ENCODE measurements around the gene WSCD2.
A peak's percentile ranks its signal among the peaks of the same experiment; 100 is the strongest.

WSCD2 gene

DNA sequence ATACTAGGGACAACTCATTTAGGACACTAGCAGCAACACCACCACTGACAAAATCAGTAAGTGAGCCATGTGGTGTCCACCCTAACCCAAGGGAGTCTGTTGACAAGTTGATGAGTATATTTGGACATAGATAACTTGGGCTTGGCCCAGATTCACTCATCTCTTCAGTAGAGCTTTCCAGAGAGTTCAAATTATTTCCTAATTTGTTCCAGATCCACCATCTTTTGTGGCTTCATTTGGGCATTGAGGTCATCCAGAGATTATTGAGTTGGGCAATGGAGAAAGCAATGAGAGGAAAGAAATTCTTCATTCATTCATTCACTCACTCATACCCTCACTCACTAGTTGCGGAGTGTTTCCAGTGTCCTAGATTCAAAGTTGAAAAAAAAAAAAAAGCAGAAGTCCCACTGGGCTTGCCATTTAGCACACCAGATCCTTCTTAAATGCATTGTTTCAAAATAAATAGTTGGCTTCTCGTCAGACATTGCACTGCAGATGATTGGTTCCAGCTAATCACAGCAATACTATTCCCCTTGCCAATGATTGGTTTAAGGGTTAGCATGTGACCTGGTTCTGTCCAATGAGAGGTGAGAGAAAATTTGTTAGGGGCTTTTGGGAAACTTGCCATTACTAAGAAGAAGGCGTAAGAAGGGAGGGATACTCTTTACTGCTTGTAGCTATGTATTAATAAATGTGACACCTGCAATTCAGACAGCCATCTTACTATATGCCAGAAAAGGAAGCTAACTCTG is 31.8 kb upstream of the WSCD2 start:
- H3K4me3 ChIP-seq (replicated peaks; ENCODE audit: insufficient read depth, low read length), result no peak overlapping the region
- H3K27me3 ChIP-seq (ENCODE audit: insufficient read depth, poor library complexity, severe bottlenecking), result peaks cover 2% of the 10 kb centered on the region
- TF ChIP-seq SPI1 (IDR thresholded peaks at IDR 0.05; ENCODE audit: borderline replicate concordance, low read depth) (0 out of 2 replicates have a peak, but pooled peaks have one; percentile 26), CTCF (IDR thresholded peaks at IDR 0.05; ENCODE audit: insufficient read depth, low read length) (no peak), GABPA (IDR thresholded peaks at IDR 0.05; ENCODE audit: low read depth) (no peak), POLR2AphosphoS5 (IDR thresholded peaks at IDR 0.05; ENCODE audit: low read depth) (no peak)
- TF ChIP-seq, protein P1, sequence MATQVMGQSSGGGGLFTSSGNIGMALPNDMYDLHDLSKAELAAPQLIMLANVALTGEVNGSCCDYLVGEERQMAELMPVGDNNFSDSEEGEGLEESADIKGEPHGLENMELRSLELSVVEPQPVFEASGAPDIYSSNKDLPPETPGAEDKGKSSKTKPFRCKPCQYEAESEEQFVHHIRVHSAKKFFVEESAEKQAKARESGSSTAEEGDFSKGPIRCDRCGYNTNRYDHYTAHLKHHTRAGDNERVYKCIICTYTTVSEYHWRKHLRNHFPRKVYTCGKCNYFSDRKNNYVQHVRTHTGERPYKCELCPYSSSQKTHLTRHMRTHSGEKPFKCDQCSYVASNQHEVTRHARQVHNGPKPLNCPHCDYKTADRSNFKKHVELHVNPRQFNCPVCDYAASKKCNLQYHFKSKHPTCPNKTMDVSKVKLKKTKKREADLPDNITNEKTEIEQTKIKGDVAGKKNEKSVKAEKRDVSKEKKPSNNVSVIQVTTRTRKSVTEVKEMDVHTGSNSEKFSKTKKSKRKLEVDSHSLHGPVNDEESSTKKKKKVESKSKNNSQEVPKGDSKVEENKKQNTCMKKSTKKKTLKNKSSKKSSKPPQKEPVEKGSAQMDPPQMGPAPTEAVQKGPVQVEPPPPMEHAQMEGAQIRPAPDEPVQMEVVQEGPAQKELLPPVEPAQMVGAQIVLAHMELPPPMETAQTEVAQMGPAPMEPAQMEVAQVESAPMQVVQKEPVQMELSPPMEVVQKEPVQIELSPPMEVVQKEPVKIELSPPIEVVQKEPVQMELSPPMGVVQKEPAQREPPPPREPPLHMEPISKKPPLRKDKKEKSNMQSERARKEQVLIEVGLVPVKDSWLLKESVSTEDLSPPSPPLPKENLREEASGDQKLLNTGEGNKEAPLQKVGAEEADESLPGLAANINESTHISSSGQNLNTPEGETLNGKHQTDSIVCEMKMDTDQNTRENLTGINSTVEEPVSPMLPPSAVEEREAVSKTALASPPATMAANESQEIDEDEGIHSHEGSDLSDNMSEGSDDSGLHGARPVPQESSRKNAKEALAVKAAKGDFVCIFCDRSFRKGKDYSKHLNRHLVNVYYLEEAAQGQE (IDR thresholded peaks at IDR 0.05; ENCODE audit: insufficient replicate concordance, low read depth), result no peak
- DNase-seq (ENCODE audit: low read depth in 1 of 2, low spot score in 1 of 2), result no peak
- H3K27ac ChIP-seq (replicated peaks), result no peak overlapping the region

DNA sequence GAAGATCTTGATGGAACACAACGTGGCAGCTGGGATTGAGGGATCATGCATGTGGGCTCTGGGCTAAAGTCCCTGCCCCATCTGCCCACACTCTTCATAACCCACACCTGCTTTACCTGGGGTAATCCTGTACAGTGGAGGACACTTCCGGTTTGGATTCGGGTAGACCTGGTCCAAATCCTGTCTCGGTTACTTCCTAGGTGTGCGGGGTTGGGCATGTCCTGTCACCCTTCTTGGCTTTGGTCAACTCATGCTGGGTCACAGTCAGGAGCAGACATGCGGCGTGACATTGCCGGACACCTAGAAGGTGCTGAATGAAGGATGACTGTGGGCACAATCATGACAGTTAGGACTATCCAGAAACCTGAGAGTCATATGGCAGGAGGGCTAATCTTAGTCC is 30.7 kb upstream of the WSCD2 start:
- Histone ChIP-seq H3K4me3 (replicated peaks; ENCODE audit: insufficient read depth, low read length) (no peak overlapping the region), H3K27ac (replicated peaks) (no peak overlapping the region), H3K27me3 (ENCODE audit: insufficient read depth, poor library complexity, severe bottlenecking) (peaks cover 2% of the 10 kb centered on the region)
- TF ChIP-seq, protein P1 (IDR thresholded peaks at IDR 0.05; ENCODE audit: insufficient replicate concordance, low read depth), result no peak
- TF ChIP-seq POLR2AphosphoS5 (IDR thresholded peaks at IDR 0.05; ENCODE audit: low read depth) (no peak), GABPA (IDR thresholded peaks at IDR 0.05; ENCODE audit: low read depth) (no peak), SPI1 (IDR thresholded peaks at IDR 0.05; ENCODE audit: borderline replicate concordance, low read depth) (no peak), CTCF (IDR thresholded peaks at IDR 0.05; ENCODE audit: insufficient read depth, low read length) (no peak)
- DNase-seq (ENCODE audit: low read depth in 1 of 2, low spot score in 1 of 2), result no peak

- DNase-seq (ENCODE audit: low read depth in 1 of 2, low spot score in 1 of 2), result no peak
- H3K4me3 ChIP-seq (replicated peaks; ENCODE audit: insufficient read depth, low read length), result no peak overlapping the region
- no peak overlapping the region for H3K27ac ChIP-seq (replicated peaks)
- TF ChIP-seq CTCF (IDR thresholded peaks at IDR 0.05; ENCODE audit: insufficient read depth, low read length), result no peak
- no peak for TF ChIP-seq GABPA (IDR thresholded peaks at IDR 0.05; ENCODE audit: low read depth)
- TF ChIP-seq POLR2AphosphoS5 (IDR thresholded peaks at IDR 0.05; ENCODE audit: low read depth), result no peak
- TF ChIP-seq SPI1 (IDR thresholded peaks at IDR 0.05; ENCODE audit: borderline replicate concordance, low read depth), result no peak
- TF ChIP-seq, protein P1 (IDR thresholded peaks at IDR 0.05; ENCODE audit: insufficient replicate concordance, low read depth), result no peak
- H3K27me3 ChIP-seq (ENCODE audit: insufficient read depth, poor library complexity, severe bottlenecking), result peaks cover 2% of the 10 kb centered on the region
Measured at GRCh38 chr12:108099073-108099472, 30.0 kb upstream of the WSCD2 start.

All from HL-60 (cell line).